Measurements from ENCODE around the gene KCNIP4.

GRCh38 chr4:21769404-21770147 is 179.0 kb downstream of the KCNIP4 start:
- TF ChIP-seq EZH2 (IDR thresholded peaks at IDR 0.05; ENCODE audit: borderline replicate concordance, low read depth, low read length, severe bottlenecking) (no peak), CTCF (IDR thresholded peaks at IDR 0.05; ENCODE audit: extremely low read depth in 1 of 2, insufficient read depth in 1 of 2, low read depth in 1 of 2, low read length in 2 of 2) (no peak), POLR2AphosphoS5 (IDR thresholded peaks at IDR 0.05; ENCODE audit: insufficient read depth, low read depth, low read length) (peak; percentile 89), MAX (IDR thresholded peaks at IDR 0.05; ENCODE audit: insufficient read depth, insufficient read length) (no peak)

Measured in endothelial cell of umbilical vein (primary cell).